GM12872 (cell line): ENCODE data around the gene SP140L.

Source experiments
- TF ChIP-seq, protein P1 (sequence below): IDR thresholded peaks from 3 replicates; pipeline ENCODE4 v1.5.1; 2011; ENCODE audit warnings: low read depth, mild to moderate bottlenecking, low read length, moderate library complexity; ENCODE audit not compliant: insufficient read depth

SP140L gene

GRCh38 chr2:230414302-230414701 lies 87.3 kb downstream of the SP140L start:
- TF ChIP-seq, protein P1, sequence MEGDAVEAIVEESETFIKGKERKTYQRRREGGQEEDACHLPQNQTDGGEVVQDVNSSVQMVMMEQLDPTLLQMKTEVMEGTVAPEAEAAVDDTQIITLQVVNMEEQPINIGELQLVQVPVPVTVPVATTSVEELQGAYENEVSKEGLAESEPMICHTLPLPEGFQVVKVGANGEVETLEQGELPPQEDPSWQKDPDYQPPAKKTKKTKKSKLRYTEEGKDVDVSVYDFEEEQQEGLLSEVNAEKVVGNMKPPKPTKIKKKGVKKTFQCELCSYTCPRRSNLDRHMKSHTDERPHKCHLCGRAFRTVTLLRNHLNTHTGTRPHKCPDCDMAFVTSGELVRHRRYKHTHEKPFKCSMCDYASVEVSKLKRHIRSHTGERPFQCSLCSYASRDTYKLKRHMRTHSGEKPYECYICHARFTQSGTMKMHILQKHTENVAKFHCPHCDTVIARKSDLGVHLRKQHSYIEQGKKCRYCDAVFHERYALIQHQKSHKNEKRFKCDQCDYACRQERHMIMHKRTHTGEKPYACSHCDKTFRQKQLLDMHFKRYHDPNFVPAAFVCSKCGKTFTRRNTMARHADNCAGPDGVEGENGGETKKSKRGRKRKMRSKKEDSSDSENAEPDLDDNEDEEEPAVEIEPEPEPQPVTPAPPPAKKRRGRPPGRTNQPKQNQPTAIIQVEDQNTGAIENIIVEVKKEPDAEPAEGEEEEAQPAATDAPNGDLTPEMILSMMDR, result no peak

DNA sequence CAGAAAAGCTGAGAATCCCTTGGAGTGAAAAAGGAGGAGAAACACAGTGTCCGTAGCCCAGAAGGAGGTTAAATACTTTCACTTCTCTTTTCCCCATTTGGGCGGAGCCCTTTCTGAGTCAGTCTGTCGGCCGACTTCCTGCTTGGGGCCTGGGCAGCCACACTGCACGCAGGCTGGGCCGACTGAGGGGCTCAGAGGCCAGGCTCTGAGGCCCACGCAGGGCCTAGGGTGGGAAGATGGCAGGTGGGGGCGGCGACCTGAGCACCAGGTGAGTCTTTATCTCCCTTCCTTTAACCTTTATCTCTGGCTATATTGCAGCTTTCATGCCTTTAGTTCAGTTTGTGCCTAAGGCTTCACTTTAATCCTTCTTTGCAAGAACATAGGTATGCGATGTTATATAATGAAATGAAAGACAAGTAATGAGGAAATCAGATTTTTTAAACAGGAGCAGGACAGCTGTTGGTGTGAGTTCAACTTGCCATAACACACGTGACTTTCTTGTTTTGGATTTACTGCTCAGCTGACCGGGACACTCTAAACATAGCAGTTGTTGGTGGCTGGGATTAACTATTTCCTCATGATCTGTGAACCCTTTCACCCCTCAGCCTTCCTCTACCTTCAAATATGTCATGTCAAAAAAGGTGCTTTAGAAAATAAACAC lies 89.2 kb downstream of the SP140L start, which contains the start of gene SP100:
SP100 (plus strand) TSS at position 141 of the 661 bp plus-strand sequence; CDS start at position 237, 96 bp downstream.
- TF ChIP-seq, protein P1, result no peak

DNA sequence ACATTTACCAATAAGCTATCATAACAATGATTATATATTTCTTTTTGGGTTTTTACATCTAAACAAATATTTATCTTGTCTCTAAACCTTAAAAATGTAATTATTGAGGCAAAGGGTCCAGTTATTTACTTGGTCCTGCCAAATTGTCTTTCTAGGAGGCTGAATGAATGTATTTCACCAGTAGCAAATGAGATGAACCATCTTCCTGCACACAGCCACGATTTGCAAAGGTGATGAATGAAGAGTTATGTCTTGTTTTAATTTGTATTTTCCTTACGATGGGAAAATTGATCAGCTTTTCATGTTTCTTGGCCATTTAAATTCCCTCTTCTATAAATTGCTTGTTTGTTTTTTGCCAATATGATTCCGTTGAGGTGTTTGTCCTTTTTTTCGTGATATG lies 90.4 kb downstream of the SP140L start:
- TF ChIP-seq, protein P1, result no peak

DNA sequence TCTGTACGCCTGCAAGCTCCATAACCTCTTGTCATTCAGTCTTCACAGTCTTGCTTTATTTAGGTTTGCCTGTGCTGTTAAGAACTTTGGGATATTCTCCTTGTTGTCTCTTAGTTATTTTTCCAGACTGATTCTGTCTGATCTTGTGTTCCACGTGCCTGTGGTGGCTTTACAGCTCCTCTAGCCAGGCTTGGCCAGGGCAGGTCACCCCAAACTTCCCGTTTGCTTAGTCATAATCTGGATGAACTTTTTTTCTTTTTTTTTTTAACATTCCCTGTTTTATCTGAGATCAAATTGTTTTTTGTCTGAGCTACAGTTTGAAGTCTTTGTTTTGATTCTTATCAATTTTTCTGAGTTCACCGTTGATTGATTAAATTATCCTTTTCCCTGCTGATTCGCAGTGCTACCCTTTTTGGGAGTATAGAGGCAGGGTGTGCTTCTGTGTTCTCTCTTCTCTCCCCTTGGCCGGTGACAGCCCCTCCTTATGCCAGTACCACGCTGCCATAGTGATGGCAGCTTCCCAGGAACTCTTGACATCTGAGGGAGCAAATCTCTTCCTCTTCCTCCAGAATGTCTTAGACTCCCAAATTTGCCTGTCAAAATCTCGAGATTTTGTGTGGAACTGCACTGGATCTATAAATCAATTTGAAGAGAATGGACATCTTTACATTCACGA lies 91.5 kb downstream of the SP140L start:
- TF ChIP-seq, protein P1, result no peak

DNA sequence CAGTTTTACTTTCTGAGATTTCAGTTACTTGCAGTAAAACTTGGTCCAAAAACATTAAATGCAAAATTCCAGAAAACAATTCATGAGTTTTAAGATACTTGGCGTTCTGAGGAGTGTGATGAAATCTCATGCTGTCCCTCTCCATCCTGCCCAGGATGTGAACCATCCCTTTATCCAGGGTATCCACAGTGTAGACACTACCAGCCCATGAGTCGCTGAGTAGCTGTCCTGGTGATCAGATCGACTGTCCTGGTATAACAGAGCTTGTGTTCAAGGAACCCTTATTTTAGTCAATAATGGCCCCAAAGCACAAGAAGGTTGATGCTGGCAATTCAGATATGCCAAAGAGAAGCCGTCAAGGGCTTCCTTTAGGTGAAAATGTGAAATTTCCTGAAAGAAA lies 92.2 kb downstream of the SP140L start:
- TF ChIP-seq, protein P1, result no peak

DNA sequence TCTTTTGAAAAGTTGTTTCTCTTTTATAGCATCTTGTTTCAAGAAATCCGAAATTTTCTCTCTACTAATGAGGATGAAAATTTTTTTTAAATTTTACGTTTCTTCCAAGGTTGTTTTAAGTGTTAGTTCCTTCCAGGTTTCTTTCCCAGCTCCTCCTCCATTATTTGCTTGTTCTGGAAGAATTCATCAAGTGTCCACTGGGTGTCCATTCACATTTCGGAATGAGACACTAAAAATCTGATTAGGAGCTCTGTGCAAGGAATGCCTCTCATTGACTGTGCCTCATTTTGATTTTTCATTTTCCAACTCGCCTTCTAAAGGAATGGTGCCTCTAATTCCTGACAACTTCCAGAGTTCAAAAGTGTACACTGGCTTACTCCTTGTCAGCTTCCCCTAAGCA lies 95.2 kb downstream of the SP140L start:
- TF ChIP-seq, protein P1, result no peak

GRCh38 chr2:230423851-230424458 lies 97.0 kb downstream of the SP140L start:
- TF ChIP-seq, protein P1, result no peak
